Ovary (tissue), 9 donors: ENCODE results near the gene ATG9B. TPM values are rescaled to one million over a fixed set of nuclear protein-coding genes. Genes with fewer than 3 reads are reported as not detected.
A peak's percentile ranks its signal among the peaks of the same experiment; 100 is the strongest.

Experiments used
- DNase-seq, 5 donors: peaks; one replicate each; pipeline ENCODE4 v3.0.0-alpha.2; 2019 to 2020
- H3K27ac ChIP-seq, 2 donors: fragments of 200-600 bp; one replicate each; pipeline versions ENCODE4 v1.5.1 to v1.8.0; 2019 to 2022
- H3K27me3 ChIP-seq: fragments of 200-600 bp; one replicate; pipeline ENCODE4 v1.8.0; 2022
- H3K36me3 ChIP-seq: fragments of 200-600 bp; sonication (generic); one replicate; pipeline ENCODE4 v1.5.1; 2019
- H3K4me1 ChIP-seq: one replicate; pipeline ENCODE4 v1.8.1; 2013; ENCODE audit warnings: mild to moderate bottlenecking, moderate library complexity; ENCODE audit not compliant: insufficient read depth
- H3K4me3 ChIP-seq: fragments of 200-600 bp; sonication (generic); one replicate; pipeline ENCODE4 v1.5.1; 2017
- H3K9me3 ChIP-seq, 2 donors: fragments of 200-600 bp in 1 of 2; sonication (generic) in 1 of 2; one replicate each; pipeline versions ENCODE4 v1.5.1 to v1.8.1; 2013 to 2019; ENCODE audit warnings: mild to moderate bottlenecking in 1 of 2, moderate library complexity in 1 of 2
- EP300 ChIP-seq: sonication (generic); formaldehyde crosslinking; IDR thresholded peaks from one replicate; pipeline ENCODE4 v1.6.1; 2017; ENCODE audit warnings: antibody characterized with exemption
- POLR2A ChIP-seq: fragments of 450-650 bp; IDR thresholded peaks from one replicate; pipeline ENCODE4 v1.6.1; 2017; ENCODE audit warnings: antibody characterized with exemption, mild to moderate bottlenecking, moderate library complexity
- WGBS, 3 donors: extraction: QIAGEN DNeasy Blood & Tissue Kit in 1 of 3; methylation state at CpG; one replicate each; pipeline versions ENCODE4 v1.1.5 to v1.1.7; 2013 to 2017; 5-methylcytosine and 5-hydroxymethylcytosine counted together
- intact Hi-C, 4 donors: fragments of 100-400 bp; cut with DNase I; formaldehyde crosslinking; loops; one replicate each; pipeline versions ENCODE4 v1.11.0 to v1.15.1; 2022 to 2023
- polyA plus RNA-seq, 2 donors: library from polyadenylated mRNA; stranded (reverse); fragments of 200-250 nt in 1 of 2; fragments of 350-450 nt in 1 of 2; fragmentation: Illumina TruSeq in 1 of 2; extraction: RNeasy Lipid Tissue Mini Kit (QIAGEN cat#74804) in 1 of 2; gene quantifications; one replicate each; pipeline ENCODE4 v1.2.3, GENCODE V29; 2013 to 2014
- total RNA-seq, 7 donors: library from RNA; depleted of rRNA in 2 of 7; stranded (reverse); fragments of >200 nt in 2 of 7; fragmentation: NEBNext Ultra II Directional in 3 of 7; extraction: Animal tissue kit (Norgen Biotek cat#: 25700) in 3 of 7; gene quantifications; one replicate each; pipeline versions ENCODE4 v1.1.0 to v1.2.4, GENCODE V29; 2016 to 2023
- TF ChIP-seq, protein P1 (sequence below), 3 donors: fragments of 450-650 bp in 2 of 3; fragments of 200-600 bp in 1 of 3; IDR thresholded peaks; one replicate each; pipeline versions ENCODE4 v1.5.1 to v1.8.0; 2016 to 2022; ENCODE audit warnings: antibody characterized with exemption in 3 of 3, mild to moderate bottlenecking in 1 of 3
- donor health status: DM: no; HTN: no; CAD: no; lungs with moderate emphysema.
- donor health status: DM: no; HTN: no; CAD: no.
- donor health status: Bipolar disorder and iron deficiency.
- donor health status: DM: yes; HTN: yes; CAD: no.
- donor health status: DM: no; HTN: no; CAD: no.
- donor health status: DM: yes; HTN: yes; CAD: no.

The ATG9B gene
- total and polyA plus RNA-seq, 9 donors = 0.03 to 1.0 (median 0.35) TPM

DNA sequence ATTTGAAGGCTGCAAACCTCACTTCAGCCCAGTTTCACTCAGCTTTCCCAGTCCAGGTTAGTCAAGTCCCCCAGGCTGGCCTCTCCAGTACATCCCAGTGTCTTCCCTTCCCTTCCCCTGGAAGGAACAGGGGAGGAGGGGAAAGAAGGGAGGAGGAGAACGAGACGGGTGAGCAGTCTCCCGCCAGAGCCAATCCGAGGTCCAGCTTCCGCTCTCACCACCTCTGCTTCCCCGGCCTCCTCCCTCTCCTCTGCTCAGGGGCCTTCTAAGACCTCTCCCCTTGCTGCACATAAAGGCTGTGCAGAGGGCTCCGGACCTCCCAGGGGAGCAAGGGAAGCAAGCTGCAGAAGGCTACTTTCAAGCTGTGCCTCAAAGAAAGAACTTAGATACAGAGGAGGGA lies 4.1 kb downstream of the ATG9B start:
- intact Hi-C loops = no loop called here
- Histone ChIP-seq H3K9me3 (no peaks in the 10 kb centered on the region), H3K4me3 (no peak overlapping the region), H3K36me3 (no peaks in the 10 kb centered on the region), H3K4me1 (peaks cover 5% of the 10 kb centered on the region), H3K27me3 (no peaks in the 10 kb centered on the region), H3K27ac (no peak overlapping the region)
- WGBS, 3 donors = 42 to 45% (median 44%) methylated on average over 7 of the region's 7 CpGs
- no peak for DNase-seq
- no peak for TF ChIP-seq POLR2A

DNA sequence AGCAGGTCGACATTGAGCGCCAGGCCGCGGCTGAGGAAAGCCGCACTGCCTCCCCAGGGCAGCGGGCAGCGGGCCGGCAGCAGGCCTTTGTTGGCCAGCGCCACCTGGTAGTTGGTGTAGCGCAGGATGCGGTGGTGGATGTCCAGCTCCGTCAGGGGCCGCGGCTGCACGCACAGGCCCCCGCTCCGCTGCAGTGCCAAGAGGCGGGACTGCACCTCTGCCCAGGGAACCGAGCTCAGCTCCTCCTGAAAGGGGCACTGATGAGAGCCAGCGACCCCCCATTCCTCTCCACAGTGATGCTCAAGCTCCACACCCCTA lies 5.2 kb downstream of the ATG9B start:
- peaks cover 5% of the 10 kb centered on the region for H3K4me1 ChIP-seq
- no peak for TF ChIP-seq POLR2A
- no peak overlapping the region for H3K27ac ChIP-seq
- H3K27me3 ChIP-seq = no peaks in the 10 kb centered on the region
- no peak for DNase-seq
- no peaks in the 10 kb centered on the region for H3K36me3 ChIP-seq
- H3K9me3 ChIP-seq = no peaks in the 10 kb centered on the region
- WGBS, 3 donors = 12 to 22% (median 15%) methylated on average over 19 to 20 of the region's 20 CpGs
- no peak overlapping the region for H3K4me3 ChIP-seq
- intact Hi-C loops = loop anchor here in 3 of 4 donors (5.0 to 10.0 kb wide), 2 partner anchors 57 to 96 kb away; no protein-coding TSS in a partner anchor

DNA sequence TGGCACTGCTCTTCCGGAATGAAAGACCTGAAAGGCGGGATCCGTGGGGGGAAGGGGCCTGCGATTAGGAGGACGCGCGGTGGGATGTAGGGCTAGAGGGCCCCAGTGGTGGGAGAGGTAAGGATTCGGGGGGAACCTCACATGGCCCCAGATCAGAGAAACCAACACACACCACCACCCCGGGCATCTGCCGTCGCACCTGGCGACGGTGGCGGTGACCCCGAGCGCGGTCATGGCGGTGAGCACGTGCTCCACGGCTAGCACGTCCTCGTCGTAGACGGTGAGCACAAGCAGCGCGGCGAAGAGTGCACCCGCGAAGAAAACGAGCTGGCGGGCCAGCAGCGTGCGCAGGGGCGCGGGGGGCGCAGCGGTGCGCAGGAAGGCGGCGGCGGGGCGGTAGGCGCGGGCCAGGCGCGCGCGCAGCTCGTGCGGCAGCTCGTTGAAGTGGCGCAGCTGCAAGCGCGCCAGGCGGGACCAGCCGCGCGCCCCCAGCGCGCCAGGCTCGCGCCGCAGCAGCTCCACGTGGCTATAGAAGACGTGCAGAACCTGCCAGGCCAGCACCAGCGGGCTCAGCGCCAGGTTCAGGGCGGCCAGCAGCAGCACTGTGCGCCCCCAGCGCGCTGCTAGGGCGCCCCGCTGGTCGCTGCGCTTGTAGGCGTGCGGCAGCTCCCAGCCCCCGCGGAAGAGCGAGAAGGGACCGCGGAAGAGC lies 5.7 kb downstream of the ATG9B start:
- Histone ChIP-seq H3K9me3 (no peaks in the 10 kb centered on the region), H3K27me3 (no peaks in the 10 kb centered on the region), H3K4me3 (no peak overlapping the region), H3K4me1 (peaks cover 6% of the 10 kb centered on the region), H3K27ac (no peak overlapping the region), H3K36me3 (no peaks in the 10 kb centered on the region)
- TF ChIP-seq POLR2A = no peak
- TF ChIP-seq, protein P1, sequence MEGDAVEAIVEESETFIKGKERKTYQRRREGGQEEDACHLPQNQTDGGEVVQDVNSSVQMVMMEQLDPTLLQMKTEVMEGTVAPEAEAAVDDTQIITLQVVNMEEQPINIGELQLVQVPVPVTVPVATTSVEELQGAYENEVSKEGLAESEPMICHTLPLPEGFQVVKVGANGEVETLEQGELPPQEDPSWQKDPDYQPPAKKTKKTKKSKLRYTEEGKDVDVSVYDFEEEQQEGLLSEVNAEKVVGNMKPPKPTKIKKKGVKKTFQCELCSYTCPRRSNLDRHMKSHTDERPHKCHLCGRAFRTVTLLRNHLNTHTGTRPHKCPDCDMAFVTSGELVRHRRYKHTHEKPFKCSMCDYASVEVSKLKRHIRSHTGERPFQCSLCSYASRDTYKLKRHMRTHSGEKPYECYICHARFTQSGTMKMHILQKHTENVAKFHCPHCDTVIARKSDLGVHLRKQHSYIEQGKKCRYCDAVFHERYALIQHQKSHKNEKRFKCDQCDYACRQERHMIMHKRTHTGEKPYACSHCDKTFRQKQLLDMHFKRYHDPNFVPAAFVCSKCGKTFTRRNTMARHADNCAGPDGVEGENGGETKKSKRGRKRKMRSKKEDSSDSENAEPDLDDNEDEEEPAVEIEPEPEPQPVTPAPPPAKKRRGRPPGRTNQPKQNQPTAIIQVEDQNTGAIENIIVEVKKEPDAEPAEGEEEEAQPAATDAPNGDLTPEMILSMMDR (IDR thresholded peaks at IDR 0.05) = no peak
- no peak for TF ChIP-seq EP300
- intact Hi-C loops = loop anchor here in 3 of 4 donors (5.0 to 10.0 kb wide), 2 partner anchors 56 to 96 kb away; no protein-coding TSS in a partner anchor
- DNase-seq = peak in 2 of 5 donors; percentile 46 to 60
- 0 to 1% (median 1%) methylated on average over 55 to 82 of the region's 82 CpGs for WGBS, 3 donors

DNA sequence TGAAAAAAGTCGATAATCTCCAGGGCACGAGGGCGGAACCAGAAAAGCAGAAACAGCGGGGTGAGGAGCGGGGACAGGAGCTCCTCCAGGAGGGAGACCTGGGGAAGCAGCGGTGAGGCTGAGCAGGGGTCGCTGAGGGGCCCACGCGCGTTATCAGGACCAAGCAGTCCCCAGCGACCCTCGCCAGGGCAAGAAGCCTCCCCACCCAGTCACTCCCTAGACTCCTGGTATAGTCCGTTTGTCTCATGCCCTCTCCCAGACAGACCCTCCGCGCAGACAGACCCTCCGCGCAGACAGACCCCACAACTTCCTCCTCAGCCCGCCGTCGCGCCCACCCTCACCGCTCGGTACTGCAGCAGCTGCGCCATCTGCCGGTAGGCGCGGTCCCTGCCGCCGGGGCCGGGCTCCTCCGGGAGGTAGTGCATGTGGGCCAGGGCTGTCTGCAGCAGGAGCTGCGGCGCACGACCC lies 6.3 kb downstream of the ATG9B start:
- DNase-seq = peak; percentile 50 to 83 (median 76)
- Histone ChIP-seq H3K4me3 (no peak overlapping the region), H3K36me3 (no peaks in the 10 kb centered on the region), H3K9me3 (no peaks in the 10 kb centered on the region), H3K4me1 (peaks cover 6% of the 10 kb centered on the region), H3K27ac (no peak overlapping the region), H3K27me3 (no peaks in the 10 kb centered on the region)
- intact Hi-C loops = loop anchor here in 3 of 4 donors (5.0 to 10.0 kb wide), 2 partner anchors 56 to 97 kb away; no protein-coding TSS in a partner anchor
- no peak for TF ChIP-seq POLR2A
- TF ChIP-seq, protein P1 (IDR thresholded peaks at IDR 0.05) = peak; percentile 61 to 83 (median 79)
- TF ChIP-seq EP300 = no peak
- WGBS, 3 donors = 3 to 4% (median 4%) methylated on average over 34 of the region's 34 CpGs

DNA sequence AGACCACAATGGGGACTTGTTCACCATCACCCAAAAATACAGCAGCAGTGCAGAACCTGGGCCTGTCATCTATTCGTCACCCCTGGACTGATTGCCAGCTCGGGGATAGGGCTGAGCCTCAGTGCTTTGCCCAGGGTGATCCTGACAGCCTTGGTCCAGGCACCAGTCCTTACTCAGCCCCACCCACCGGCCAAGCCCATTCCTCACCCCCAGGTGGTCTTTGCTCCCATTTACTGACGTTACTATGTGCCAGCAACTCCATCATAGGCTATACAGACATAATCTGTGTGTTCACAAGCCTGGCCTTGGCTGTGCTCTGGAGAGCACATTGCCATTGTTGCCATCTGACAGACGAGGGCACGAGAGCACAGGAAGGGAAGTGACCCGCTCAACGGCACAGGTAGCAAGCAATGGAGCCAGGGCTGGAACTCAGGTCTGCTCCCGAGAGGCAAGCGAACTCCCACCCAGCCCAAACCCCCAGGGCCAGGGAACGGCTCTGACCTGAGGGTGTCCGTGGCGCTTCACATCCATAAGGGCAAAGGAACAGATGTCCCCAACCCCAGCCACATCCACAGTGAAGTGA lies 6.8 kb downstream of the ATG9B start:
- Histone ChIP-seq H3K27me3 (no peaks in the 10 kb centered on the region), H3K36me3 (no peaks in the 10 kb centered on the region), H3K27ac (no peak overlapping the region), H3K4me3 (no peak overlapping the region), H3K4me1 (peaks cover 6% of the 10 kb centered on the region), H3K9me3 (no peaks in the 10 kb centered on the region)
- TF ChIP-seq POLR2A (no peak), EP300 (no peak)
- TF ChIP-seq, protein P1 (IDR thresholded peaks at IDR 0.05) = no peak
- intact Hi-C loops = loop anchor here in 3 of 4 donors (5.0 to 10.0 kb wide), 2 partner anchors 55 to 97 kb away; no protein-coding TSS in a partner anchor
- 42 to 49% (median 47%) methylated on average over 13 of the region's 13 CpGs for WGBS, 3 donors
- DNase-seq = peak in 1 of 5 donors; percentile 26
